HG03439 (cell line): ENCODE results near the gene SIPA1L3.
A peak's percentile ranks its signal among the peaks of the same experiment; 100 is the strongest.
"Not testable (repeated sequence)": the region's sequence is repeated elsewhere in the genome, so short reads cannot be mapped to it uniquely, and the experiment has no call there.

Experiments used
- ATAC-seq: cut with Tn5 transposase; IDR thresholded peaks from one replicate; pipeline ENCODE4 v1.9.1; 2021; ENCODE audit warnings: mild to moderate bottlenecking, moderate library complexity; ENCODE audit not compliant: unreplicated experiment

Gene SIPA1L3

DNA sequence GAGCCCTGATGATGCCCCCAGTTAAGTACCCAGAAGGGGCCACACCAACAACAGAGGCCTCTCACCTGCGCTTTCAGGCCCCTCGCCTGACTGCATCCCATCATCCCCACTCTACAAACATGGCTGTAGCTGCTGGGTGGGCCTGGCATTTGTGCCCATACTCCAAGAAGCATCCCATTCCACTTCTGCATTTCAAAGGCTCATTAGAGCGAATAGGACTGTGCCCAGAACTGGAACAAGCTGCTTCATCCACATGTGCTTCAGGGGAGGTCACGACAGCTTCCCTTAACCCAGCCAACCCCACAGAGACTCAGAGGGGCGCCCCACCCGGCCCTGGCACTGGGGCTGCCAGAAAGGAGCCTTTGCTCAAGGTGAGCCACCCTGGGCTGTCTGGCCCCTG lies 156.9 kb downstream of the SIPA1L3 start:
- ATAC-seq, result no peak

DNA sequence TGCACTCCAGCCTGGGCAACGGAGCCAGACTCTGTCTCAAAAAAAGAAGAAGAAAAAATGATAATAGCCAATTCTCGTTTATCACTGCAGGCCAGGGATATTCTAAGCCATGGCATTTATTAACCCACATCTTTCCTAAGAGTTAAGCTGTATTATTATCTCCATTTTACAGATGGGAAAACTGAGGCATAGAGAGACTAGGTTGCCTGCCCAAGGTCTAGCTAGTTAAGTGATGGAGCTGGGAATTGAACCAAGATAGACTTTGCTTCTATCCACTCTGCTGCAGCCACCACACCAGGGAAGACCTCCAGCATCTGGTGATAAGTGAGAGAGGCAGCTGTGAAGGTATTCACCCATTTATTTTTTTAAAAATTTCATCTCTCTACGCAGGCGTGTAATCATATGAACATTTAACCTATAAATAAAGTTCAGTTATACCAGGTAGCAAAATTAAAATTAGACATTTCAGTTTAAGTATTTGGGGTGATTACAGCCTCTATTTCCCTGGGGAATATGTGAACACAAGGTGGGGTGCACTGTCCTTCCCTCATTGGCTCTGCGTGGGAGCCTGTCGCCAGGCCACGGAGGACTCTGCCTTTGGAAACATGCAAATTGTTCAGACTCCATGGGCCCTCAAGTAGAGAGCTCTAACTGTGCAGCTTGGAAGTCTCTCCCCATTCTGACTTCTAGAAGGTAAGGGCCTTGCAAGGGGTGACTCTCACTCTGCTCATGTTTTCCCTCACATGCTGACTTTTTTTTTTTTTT lies 157.8 kb downstream of the SIPA1L3 start:
- no peak for ATAC-seq

DNA sequence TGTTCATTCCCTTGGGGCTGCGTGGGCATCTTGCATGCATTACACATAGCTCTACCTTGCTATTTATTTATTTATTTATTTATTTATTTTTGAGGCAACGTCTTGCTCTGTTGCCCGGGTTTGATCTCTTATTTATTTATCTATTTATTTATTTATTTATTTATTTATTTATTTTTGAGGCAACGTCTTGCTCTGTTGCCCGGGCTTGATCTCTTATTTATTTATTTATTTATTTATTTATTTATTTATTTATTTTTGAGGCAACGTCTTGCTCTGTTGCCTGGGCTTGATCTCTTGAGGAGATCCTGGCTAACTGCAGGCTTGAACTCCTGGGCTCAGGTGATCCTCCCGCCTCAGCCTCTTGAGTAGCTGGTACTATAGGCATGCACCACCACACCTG lies 158.8 kb downstream of the SIPA1L3 start:
- ATAC-seq, result not testable (repeated sequence)

DNA sequence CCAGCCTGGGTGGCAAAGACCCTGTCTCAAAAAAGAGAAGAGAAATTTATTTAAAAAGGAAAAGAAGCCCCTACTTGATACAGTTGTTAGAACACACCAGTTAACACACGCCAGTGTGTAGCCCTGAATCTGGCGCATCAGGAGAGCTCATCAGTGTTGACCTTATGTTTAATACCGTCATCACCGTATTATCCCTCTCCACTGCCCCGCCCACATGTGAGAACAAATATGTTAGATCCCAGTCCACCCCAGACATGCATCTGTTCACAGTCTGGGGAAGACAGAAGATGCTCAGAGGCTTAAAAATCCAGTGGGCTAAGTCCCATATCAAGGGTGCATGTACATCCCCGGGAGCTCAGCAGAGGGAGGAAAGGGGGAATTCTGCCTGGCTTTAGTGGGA lies 161.8 kb downstream of the SIPA1L3 start:
- ATAC-seq, result no peak

DNA sequence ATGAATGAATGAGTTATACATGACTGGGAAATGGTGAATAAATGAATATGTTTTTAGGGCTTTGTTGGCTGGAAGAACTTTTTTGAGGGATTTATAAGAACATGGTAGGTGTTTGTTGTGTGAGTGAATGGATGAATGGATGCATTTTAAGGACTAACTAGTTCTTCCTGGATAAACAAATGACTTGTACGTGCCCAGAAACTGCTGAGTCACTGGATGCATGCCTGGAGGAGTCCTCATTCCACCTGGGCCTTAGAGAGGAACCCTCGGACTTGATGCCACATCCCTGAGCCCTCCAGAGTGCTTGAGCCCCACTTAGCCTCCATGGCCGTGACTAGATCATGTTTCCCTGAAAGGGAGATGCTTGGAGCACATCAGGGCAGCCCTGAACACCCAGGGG lies 163.6 kb downstream of the SIPA1L3 start:
- ATAC-seq, result no peak

DNA sequence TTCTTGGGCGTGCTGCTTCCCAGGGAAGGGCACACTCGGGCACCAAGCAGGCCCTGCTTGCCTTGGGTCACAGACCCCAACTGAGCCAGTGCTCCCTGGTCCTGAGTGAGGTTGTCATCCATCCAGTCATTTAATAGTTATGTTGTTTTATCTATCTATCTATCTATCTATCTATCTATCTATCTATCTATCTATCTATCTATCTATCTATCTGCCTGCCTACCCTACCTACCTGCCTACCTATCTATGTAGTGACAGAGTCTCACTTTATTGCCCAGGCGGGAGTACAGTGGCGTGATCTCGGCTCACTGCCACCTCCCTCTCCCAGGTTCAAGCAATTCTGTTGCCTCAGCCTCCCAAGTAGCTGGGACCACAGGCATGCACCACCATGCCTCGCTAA lies 164.0 kb downstream of the SIPA1L3 start:
- not testable (repeated sequence) for ATAC-seq

DNA sequence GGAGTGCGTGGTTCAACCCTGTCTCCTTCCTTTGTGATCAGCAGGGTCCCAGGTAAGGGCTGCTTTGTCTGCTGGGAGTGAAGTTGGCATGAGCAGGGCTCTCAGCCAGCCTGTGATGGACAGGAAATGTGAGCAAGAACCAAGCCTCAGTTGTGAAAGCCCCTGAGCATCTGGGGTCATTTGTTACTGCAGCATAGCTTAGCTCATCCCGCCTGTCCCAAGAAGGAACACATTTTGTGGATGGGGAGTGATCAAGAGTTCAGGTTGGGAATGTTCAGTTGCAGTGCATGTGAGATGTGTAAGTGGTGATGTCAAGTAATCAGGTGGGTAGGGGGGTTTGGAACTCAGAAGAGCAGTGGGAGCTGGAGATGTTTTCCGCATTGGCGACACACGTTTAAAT lies 164.6 kb downstream of the SIPA1L3 start:
- ATAC-seq, result no peak

DNA sequence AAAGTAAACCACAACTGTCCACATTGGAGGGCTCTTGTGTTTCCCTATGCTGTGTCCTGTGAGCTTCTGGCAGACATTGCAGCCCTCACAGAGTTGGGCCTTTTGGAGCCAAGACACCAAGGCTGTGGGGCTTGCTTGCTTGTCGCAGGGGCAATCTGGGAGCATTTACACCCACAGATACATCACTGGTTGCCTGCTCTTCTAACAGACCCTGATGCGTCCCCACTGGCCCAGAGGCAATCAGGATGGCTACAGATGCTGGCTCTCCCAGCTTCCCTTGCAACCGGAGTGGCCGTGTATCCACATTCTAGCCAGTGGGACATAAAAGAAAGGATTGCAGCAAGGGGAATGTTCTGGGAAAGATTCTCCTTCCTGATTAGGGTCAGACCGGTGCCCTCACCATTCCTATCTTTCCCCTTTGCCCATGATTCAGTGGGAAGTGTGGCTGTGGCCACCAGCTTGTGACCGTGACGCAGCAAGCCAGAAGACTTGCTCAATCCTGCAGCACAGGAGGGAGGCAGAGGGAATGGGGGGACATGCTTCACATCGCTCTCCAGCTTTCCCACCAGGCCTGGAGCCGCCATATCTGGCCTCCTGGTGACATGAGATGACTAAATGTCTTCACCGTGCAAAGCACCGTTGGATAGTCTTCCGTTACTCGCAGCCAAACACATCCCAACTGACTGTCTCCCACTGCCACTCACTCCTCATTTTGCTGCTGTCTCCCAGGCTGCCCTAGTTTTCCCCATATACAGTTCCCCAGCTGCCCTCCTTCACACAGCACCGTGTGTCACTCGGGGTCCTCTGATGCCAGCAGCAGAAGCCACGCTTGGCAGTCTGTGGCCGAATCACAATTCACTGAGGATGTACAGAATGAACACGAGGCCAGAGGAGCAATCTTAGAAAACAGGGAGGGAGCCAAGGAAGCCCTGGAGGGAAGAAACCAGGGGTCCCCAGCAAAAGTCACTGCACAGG lies 166.1 kb downstream of the SIPA1L3 start:
- ATAC-seq, result no peak

DNA sequence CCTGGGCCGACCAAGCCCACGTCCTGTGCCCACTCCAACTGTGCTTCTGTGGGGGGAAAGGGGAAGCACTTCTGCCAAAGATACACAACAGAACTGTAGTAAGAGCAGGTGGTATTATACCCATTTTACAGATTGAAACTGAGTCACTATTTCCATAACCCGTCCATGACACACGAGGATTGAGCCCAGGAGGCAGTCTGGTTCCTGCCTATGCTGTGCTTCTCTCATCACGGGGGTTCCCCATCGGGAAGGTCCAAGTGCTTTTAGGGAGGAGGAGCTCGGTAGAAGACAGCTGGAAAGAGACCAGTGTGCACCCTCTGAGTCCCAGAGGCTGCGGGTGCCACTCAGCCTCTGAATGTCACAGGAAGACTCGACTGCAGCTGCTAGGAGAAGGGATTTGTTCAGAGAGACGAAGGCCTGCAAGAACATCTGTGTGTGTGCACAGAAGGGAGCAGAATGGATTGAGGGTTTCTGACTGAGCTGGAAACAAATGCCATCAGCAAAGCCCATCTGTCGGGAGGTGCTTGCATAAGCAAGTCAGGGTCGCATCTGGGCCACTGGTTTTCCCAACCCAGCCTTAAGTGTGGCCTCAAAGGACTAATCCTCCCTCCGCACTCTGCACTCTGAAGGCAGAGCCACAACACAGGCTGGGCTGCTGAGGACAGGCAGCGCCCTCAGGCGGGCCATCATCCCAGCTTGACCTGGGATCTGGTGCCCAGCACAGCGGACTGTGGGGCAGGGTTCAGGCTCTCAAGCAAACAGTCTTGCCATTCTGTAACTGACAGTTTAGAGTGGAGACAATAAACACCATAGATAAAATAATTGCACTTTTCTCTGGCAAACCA lies 167.1 kb downstream of the SIPA1L3 start:
- no peak for ATAC-seq

DNA sequence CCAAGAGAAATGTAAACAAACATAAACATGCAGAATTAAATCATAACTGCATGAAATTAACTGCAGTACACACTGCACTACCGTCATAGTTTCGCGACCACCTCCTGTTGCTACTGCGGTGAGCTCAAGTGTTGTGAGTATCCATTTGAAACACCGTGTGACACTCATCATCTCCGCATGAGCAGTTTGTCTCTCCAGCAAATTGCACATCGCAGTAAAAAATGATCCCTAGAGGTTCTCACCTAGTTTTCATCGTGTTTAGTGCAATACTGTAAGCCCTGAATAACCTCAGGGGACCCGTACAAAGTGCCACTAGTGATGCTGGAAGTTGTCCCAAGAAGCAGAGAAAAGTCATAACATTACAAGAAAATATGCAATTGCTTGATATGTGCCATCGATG lies 169.3 kb downstream of the SIPA1L3 start:
- ATAC-seq, result no peak

DNA sequence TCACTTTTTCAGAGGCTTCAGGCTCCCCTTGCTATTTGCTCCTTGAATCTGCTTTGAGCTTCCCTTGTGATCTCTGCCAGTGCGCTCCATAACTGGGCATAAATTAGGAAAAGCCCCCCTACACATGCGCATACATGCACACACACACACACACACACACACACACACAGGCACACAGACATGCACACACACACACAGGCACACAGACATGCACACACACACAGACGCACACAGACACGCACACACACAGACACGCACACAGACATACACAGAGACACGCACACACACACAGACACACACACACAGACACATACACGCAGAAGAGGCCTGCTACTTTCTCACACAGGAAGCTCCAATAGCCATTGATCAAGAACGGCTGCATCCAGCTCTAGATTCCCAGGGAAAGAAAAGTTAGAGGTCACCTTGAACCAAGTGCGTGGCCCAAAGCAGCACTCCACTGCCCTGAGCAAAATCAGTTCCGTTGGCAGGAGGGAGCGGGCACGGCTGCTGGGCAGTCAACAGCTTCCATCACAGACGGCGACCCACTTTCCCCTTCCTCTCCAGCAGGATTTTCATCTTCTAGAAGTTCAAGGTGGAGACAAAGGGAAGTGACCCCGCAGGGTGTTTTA lies 171.4 kb downstream of the SIPA1L3 start:
- no peak for ATAC-seq

DNA sequence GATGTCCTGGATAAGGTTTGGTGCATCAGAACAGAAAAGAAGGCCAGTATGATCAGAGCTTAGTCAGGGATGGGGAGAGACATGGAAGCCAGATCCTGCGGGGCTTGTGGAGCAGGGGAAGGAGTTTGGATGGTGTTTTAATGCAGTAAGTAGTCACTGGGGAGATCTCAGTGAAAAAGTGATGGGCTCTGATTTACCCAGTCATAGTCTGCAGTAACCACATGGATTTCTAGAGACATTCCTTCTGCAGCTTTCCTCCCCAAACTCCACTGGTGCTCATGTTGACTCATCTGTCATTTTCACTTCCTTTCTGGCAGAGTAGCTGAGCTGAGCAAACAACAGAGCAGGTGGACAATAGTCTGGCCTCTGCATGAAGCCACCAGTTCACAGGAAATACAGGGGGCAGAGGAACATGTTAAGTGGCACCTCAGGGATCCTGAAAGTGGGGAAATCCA lies 172.9 kb downstream of the SIPA1L3 start:
- ATAC-seq, result peak; percentile 58

DNA sequence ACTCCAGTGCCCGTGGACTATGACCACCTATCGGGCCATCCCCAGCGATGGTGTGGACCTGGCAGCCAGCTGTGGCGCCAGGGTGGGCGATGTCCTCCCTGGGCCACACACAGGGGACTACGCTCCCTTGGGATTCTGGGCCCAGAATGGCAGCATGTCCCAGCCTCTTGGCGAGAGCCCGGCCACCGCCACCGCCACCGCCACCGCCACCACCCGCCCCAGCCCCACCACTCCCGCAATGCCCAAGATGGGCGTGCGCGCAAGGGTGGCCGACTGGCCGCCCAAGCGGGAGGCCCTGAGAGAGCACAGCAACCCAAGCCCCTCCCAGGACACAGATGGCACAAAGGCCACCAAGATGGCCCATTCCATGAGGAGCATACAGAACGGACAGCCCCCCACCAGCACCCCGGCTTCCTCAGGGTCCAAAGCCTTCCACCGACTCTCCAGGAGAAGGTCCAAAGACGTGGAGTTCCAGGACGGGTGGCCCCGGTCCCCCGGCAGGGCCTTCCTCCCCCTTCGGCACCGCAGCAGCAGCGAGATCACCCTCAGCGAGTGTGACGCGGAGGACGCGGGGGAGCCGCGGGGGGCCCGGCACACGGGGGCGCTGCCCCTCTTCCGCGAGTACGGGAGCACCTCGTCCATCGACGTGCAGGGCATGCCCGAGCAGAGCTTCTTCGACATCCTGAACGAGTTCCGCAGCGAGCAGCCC lies 174.7 kb downstream of the SIPA1L3 start:
- ATAC-seq, result no peak

DNA sequence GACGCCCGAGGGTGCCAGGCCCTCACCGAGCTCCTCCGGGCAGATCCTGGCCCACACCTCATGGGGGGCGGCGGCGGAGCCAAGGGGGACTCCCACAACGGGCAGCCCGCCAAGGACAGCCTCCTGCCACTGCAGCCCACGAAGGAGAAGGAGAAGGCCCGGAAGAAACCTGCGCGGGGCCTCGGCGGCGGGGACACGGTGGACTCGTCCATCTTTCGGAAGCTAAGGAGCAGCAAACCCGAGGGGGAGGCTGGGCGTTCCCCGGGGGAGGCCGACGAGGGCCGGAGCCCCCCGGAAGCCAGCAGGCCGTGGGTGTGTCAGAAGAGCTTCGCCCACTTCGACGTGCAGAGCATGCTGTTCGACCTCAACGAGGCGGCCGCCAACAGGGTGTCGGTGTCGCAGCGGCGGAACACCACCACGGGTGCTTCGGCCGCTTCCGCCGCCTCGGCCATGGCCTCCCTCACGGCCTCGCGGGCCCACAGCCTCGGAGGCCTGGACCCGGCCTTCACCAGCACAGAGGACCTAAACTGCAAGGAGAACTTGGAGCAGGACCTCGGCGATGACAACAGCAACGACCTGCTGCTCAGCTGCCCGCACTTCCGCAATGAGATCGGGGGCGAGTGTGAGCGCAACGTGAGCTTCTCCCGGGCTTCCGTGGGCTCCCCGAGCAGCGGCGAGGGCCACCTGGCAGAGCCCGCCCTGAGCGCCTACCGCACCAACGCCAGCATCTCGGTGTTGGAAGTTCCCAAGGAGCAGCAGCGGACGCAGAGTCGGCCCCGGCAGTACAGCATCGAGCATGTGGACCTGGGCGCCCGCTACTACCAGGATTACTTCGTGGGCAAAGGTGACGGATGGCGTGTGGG lies 175.5 kb downstream of the SIPA1L3 start:
- ATAC-seq, result no peak

DNA sequence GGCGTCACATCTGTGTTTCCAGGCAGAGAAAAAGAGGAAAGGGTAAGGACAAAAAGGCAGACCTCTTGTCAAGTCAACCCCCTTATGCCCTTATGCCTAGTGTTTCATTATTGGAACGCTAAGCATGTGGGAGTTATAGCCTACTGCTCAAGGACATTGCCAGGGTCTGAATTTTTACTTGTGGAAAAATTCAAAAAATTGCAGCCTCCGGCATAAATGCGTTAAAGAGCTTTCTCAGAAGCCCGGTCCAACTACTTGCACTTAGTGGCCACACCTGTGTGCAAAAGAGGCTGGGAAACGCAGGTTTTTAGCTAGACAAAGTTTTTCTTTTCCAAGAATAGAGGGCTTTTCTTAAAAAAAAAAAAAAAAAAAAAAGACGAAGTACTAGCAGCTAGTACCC lies 177.2 kb downstream of the SIPA1L3 start:
- ATAC-seq, result no peak

DNA sequence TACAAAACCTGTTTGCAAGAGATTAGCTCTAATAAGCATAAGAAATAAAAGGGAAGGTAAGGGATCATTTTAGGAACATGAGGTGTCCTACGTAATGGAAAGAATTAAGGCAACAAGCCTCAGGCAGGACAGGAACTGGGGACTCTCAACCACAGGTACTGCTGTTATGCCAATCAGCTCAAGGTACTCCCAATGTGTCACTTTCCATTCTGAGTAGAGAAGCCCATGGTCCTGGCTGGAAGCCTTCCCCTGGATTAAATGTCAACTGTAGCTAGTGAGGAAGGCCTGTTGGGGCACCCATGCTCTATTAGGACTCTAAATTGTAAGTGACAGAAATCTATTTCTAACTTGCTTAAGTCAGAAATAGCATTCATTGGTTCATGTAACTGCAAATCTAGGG lies 182.4 kb downstream of the SIPA1L3 start:
- no peak for ATAC-seq

DNA sequence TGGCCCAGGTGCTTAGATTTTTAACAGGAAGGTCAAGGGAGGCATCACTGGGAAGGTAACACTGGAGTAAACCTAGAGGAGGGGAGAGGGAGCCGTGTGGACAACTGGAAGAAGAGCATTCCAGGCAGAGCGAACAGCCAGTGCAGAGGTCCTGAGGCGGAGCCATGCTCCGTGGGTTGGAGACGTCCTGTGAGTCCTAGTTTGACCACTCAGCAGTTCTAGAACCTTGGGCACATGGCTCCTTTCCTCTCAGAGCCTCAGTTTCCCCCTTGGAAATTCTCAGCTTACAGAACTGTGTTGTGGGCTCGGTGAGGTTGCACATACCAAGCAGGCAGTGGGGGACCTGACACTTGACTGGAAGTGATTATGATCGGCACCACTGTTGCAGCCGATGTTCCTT lies 186.1 kb downstream of the SIPA1L3 start:
- no peak for ATAC-seq

DNA sequence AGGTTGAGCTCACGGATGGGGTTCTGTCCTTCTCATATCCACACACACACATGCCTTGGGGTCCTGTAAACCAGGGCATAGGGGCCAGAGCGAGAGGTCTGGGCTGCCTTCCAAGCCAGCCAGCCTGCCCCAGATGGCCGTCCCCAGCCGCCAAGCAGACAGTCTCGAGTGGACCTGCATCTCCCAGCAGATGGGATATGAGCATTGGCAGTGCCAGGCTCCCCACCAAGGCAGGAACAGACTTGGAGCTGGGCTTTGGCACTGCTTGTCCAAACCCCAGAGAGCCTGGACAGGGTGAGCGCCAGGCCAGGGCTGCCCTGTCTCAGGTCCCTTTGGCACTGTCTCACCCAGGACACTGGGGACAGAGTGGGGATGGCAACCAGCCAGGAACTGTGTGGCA lies 186.6 kb downstream of the SIPA1L3 start:
- ATAC-seq, result no peak
